GM19239 (cell line): ENCODE results near the gene ACSL1.

Experiments
- DNase-seq: peaks from one replicate; pipeline ENCODE4 v3.0.0; 2011; ENCODE audit warnings: low spot score; ENCODE audit not compliant: insufficient read length
- FAIRE-seq: peaks from 2 replicates; lab custom pipeline; 2011; peaks lifted over from hg19 to GRCh38; lab: Jason Lieb, UNC

ACSL1 gene

DNA sequence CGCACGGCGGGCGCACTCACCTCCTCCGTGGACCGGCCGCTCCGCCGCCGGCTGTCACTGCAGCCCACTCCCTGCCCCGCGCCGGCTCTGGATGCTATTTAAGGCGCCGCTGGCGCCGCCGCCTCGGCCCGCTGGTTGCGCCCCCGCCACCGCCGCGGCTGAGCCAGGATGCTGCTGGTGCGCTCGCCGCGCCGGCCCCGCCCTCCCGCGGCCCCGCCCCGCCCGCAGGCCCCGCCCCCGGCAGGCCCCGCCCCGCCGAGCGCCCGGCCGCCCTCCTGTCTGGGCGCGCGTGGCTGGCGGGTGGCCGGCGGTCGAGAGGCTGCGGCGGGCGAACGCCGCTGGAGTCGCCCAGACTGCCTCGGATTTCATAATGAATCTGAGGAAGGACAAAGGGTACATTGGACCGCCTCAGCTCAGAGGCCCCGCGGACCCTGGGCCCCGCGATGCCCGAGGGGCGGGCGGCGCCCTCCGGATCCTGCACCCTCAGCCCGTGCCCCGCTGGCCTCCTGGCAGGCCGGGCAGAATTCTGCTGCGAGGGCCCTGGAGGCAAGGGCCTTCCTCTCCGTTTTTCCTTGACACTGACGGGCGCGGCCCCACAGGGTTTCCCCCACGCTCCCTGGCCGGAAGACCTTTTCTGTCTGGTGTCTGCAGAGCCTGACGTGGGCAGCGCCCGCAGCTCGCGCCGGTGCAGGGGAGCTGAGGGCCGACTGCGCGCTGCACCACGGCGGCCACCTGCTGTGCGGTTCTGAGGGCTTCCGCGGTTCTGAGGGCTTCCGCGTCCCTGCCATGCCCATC lies at the start of gene ACSL1:
ACSL1 (minus strand) TSS at position 73 of the 795 bp plus-strand sequence. CDS start 22,454 bp downstream, outside the sequence.
- DNase-seq: peak; percentile 79
- FAIRE-seq: no peak

- DNase-seq (no peak), FAIRE-seq (no peak)
Observed at GRCh38 chr4:184873054-184873453, 47.3 kb upstream of the ACSL1 start.

- DNase-seq: no peak
- FAIRE-seq: no peak
Observed at GRCh38 chr4:184870718-184871117, 45.0 kb upstream of the ACSL1 start.

GRCh38 chr4:184868623-184869022 lies 42.9 kb upstream of the ACSL1 start:
- FAIRE-seq (no peak), DNase-seq (no peak)

DNA sequence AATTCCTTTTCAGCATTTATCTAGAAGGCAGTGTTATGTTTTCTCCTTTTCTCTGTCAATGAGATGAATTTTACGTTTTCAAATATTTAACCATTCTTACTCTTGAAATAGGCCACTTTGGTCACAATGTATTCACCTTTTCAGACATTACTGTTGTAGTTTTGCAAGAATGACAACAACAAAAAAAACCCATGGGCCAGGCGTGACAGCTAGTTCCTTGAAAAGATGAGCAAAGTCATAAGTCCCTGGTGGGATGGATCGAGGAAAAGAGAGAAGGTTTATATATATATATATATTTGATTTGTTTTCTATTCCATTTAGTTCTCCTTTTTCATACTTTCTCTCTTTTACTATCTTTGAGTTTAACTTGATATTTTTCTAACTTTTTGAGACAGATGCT lies 38.1 kb upstream of the ACSL1 start:
- FAIRE-seq (no peak), DNase-seq (no peak)

DNA sequence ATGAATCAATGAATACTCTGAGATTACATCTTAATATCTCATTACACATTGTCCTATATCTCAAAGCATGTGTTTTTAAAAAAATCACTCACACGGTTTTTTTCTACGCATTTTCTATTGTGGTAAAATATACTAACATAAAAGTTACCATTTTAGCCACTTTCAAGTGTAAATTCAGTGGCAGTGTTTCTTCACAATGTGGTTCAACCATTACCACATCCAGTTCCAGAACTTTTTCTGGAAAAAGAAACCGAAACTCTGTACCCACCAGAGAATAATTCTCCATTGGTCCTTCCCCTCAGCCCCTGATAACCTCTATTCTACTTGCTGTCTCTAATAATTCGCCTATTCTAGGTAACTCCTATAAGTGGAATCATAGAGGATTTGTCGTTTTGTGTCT lies 35.3 kb upstream of the ACSL1 start:
- peak; percentile 48 for FAIRE-seq
- DNase-seq: no peak

DNA sequence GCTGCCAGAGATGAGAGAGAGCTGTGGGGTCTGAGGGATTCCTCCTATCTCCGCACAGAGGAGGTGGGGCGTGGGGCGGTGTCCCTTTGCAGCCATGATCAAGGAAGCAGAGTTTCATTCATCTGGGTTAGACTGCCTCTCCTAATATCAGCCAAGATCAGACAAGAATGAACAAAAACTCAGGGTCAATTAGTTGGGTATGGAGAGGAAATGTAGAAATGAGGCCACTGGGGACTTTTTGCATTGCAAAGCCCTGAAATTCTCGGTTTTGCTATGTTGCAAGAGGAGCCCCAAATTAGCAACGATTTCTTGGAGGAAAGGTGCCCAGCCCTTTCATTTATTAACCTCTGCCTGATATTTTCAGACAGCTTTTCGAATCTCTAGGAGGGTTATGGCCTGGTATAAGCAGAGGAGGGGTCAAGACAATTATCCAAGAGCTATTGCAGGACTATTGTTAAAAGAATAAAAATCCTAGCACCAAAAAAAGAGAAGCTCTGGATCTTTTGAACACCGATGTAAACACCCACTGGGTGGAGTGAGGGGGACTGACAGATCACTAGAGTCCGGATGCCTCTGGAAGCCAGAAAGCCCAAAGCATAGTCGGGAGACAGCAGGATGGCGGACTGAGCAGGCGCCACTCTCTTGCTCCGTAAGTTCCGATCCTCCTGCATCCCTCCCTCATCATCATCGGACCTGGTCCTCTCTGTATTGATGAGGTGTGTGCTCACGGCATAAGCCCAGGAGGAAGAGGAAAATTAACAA lies 34.4 kb upstream of the ACSL1 start:
- FAIRE-seq (peak; percentile 94), DNase-seq (no peak)

DNA sequence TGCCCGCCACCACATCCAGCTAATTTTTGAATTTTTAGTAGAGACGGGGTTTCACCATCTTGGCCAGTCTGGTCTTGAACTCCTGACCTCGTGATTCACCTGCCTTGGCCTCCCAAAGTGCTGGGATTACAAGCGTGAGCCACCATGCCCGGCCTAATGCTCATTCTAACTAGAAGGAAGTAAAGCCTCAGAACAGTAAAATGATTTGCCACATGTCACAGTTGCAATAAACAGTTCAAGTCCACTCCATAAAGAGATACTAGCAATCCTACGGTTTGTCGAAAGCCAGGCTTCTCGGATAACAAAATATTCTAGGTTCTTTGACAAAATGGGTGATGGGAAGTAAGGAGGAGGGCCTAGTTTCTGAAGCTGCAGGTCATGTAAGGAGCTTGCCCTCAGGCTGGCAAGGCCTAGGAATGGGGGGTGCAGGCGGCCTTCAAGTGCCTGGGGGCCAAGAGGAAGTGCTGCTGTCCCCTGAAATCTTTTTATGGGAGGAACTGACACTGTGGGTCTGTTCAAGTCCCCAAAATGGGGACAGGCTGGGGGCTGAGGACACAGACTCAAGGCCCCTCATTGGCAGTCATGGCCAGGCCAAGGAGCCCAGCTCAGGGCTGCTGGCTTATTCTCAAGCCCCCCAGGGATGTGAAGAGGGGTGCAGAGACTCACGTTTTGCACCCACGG lies 31.8 kb upstream of the ACSL1 start:
- no peak for FAIRE-seq

DNA sequence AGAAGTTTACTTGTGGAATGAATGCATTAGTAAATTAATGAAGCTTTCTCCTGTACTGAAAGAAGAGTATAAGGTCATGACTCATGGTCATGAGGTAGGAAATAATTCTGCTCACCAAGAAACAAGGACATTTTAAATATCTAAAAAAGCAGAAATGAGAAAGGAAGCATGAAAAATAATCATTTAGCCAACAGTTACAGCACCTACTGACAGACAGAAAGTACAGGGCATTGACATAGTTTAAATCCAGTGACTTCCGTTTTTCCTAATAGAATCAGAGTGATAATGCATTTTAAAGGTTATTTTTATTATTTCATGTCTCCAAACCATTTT lies 30.5 kb upstream of the ACSL1 start:
- no peak for FAIRE-seq
- DNase-seq: no peak

More for the DNA sequence above, 31.8 kb upstream of the ACSL1 start:
- DNase-seq: no peak

DNA sequence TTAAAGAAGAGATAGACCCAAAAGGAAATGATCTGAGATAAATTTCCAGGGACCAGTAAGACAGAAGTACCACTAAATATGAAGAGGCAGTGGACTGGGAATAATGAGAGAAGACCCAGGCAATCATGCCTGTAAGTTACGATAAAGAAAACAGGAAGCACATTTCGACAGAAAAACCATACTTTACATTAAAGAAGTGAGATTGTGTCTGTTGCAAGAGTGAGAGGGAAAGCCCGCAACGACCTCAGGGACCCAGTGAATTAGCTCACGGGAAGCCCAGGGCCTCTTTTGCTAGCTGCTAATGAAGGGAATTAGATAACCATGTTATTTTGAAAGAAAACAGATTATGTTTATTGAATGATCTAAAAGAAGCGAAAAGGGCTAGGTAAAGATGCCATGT lies 28.9 kb upstream of the ACSL1 start:
- DNase-seq (no peak), FAIRE-seq (no peak)

DNA sequence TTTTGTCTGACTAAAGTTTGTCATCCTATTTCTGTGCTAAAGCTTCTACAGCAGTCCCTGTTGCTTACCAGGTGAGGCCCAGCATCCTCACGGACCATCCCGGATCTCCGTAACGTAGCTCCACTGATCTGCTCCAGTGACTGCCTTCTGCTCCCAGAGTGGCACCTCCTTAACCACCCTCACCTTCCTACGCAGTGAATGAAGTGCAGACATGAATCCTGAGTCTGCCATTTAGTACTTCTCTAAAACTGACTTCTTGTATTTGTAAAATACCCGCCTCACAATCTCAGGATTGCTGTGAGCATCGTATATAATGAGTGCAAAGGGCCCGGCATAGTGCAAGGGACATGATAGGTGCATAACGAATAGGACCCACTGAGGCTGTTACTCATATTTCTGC lies 27.7 kb upstream of the ACSL1 start:
- FAIRE-seq (no peak), DNase-seq (no peak)

GRCh38 chr4:184851886-184852285 lies 26.1 kb upstream of the ACSL1 start:
- FAIRE-seq: no peak
- DNase-seq: no peak

- FAIRE-seq (peak; percentile 100), DNase-seq (peak; percentile 43)
Observed at GRCh38 chr4:184851200-184851541, 25.4 kb upstream of the ACSL1 start.

GRCh38 chr4:184850431-184851199 lies 24.8 kb upstream of the ACSL1 start:
- no peak for FAIRE-seq
- no peak for DNase-seq

- DNase-seq (no peak), FAIRE-seq (no peak)
Observed at GRCh38 chr4:184850018-184850417, 24.2 kb upstream of the ACSL1 start.

GRCh38 chr4:184849185-184849584 lies 23.4 kb upstream of the ACSL1 start:
- DNase-seq: no peak
- peak; percentile 76 for FAIRE-seq

DNA sequence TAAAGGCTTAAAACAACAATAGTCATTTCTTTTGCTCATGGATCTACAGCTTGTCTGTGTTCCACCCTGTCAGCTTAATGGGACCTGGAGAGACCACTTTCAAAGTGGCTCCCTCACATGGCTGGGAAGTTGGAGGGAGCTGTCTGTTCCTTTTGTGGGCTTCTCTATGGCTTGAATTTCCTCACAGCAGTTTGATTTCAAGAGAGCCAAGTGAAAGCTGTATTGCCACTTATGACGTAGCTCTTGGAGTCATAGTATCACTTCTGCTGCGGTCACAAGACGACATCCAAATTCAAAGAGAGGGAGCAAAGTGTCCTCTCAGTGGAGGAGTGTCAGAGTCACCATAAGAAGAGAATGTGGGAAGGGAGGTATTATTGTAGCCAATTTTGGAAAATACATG lies 22.7 kb upstream of the ACSL1 start:
- no peak for DNase-seq
- FAIRE-seq: peak; percentile 72

DNA sequence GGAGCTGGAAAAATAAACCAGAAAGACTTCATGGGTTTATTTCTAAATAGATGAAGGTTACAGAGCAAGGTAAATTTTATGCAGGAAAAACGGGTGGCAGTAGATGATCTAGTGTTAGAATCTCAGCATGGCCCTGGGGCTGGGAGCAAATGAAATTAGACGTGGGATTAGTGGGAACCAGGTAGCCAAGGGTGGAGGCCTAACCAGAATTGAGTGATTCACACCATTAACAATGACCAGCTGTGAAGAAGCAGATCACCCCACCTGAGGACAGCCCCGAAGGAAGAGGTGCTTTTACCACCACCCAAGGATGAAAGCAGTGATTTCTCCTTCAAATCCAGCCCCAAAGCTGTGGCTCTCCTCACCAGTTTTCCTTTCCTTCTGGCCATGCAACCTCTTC lies 20.8 kb upstream of the ACSL1 start:
- no peak for DNase-seq
- no peak for FAIRE-seq

DNA sequence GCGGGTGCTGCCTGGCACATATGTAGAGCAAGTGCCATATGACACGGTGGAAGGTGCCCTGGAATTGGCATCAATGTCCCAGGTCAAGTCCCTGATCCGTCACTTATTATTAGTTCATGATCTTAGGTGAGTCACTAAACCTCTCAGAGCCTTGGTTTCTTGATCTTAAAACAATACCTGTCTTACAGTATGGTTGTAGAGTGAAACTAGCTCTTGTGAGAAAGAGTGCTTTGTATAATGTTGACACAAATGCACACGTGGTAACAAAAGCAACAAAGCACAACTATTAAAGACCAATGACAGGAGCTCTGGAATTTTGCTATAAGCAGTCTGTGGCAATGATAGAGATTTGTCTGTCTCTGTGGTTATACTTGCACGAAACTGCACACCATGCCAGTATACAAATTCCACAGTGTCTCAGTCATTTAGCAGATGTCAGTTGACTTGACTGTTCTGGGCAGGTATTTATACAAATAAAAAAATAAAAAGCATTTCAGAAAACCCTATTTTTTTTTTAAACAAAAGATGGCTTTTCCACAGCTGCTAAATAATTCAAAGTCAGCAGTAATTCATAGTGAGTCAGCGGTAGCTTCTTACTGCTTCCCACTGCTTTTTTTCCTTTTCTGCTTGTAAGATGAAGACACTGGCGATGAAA lies 19.7 kb upstream of the ACSL1 start:
- no peak for DNase-seq
- FAIRE-seq: no peak

GRCh38 chr4:184844742-184845141 lies 19.0 kb upstream of the ACSL1 start:
- FAIRE-seq (no peak), DNase-seq (no peak)
